ENCODE results near the gene ADAM19. TPM values are rescaled to one million over a fixed set of nuclear protein-coding genes. Genes with fewer than 3 reads are reported as not detected.

ADAM19 gene
- total and polyA plus RNA-seq, 2 of the 4 experiments (the other 2 are of a cell fraction): 35.5 to 49.2 TPM

GRCh38 chr5:157444224-157444623, 131.4 kb downstream of the ADAM19 start:
- no peak overlapping the region for H2AK9ac ChIP-seq (replicated peaks; ENCODE audit: low read depth, low read length, poor library complexity)
- intact Hi-C loops (cut with micrococcal nuclease) (no loop called here), in situ Hi-C loops (cut with MboI; ENCODE audit: low sequenced_read_pairs) (no loop called here), dilution Hi-C loops (cut with HindIII; ENCODE audit: low sequenced_read_pairs, unreplicated experiment) (no loop called here)
- H4K5ac ChIP-seq (ENCODE audit: low read depth, low read length): no peak overlapping the region
- H4K8ac ChIP-seq (ENCODE audit: low read depth in 2 of 2, low read length in 2 of 2): no peak overlapping the region
- no peaks in the 10 kb centered on the region for H3K79me1 ChIP-seq (ENCODE audit: low read depth in 1 of 2, low read length in 2 of 2)
- ATAC-seq (ENCODE audit: low read depth) (no peak), DNase-seq (no peak)
- no peaks in the 10 kb centered on the region for H3K36me3 ChIP-seq (ENCODE audit: control insufficient read depth, insufficient read depth, low read length)
- no peak overlapping the region for H2BK15ac ChIP-seq (ENCODE audit: low read depth, low read length)
- H3K4me1 ChIP-seq (ENCODE audit: control insufficient read depth, insufficient read depth, low read length): no peaks in the 10 kb centered on the region
- no peak overlapping the region for H3K56ac ChIP-seq (ENCODE audit: extremely low read depth, insufficient read depth, low read length)
- no peak for TF ChIP-seq MAZ (IDR thresholded peaks at IDR 0.05; ENCODE audit: borderline replicate concordance, low read depth, low read length)
- no peak for TF ChIP-seq FOS (IDR thresholded peaks at IDR 0.05; ENCODE audit: low read depth, low read length)
- no peak for TF ChIP-seq ELK1 (IDR thresholded peaks at IDR 0.05; ENCODE audit: borderline replicate concordance, low read depth, low read length)
- TF ChIP-seq USF2 (IDR thresholded peaks at IDR 0.05; ENCODE audit: low read depth, low read length): no peak
- TF ChIP-seq NFE2L2 (IDR thresholded peaks at IDR 0.05; ENCODE audit: low read depth, low read length): no peak
- TF ChIP-seq BHLHE40 (IDR thresholded peaks at IDR 0.05; ENCODE audit: low read depth, low read length): no peak
- TF ChIP-seq CHD1 (IDR thresholded peaks at IDR 0.05; ENCODE audit: low read depth, low read length): no peak
- TF ChIP-seq MXI1 (IDR thresholded peaks at IDR 0.05; ENCODE audit: borderline replicate concordance, low read depth, low read length): no peak
- no peak for TF ChIP-seq RCOR1 (IDR thresholded peaks at IDR 0.05; ENCODE audit: insufficient replicate concordance, low read length)
- no peak for TF ChIP-seq CEBPB (IDR thresholded peaks at IDR 0.05; ENCODE audit: low read depth, low read length)
- TF ChIP-seq CTCF (conservative IDR thresholded peaks at IDR 0.05; ENCODE audit: low read depth, low read length): no peak
- TF ChIP-seq SMC3 (IDR thresholded peaks at IDR 0.05; ENCODE audit: low read depth, low read length): no peak
- TF ChIP-seq RFX5 (IDR thresholded peaks at IDR 0.05; ENCODE audit: low read depth, low read length): no peak
- no peak for TF ChIP-seq MAFK (IDR thresholded peaks at IDR 0.05; ENCODE audit: low read depth, low read length)
- H3K4me3 ChIP-seq (ENCODE audit: insufficient read depth, low read depth, low read length): no peak overlapping the region
- WGBS, 2 experiments (ENCODE audit: extremely low coverage in 2 of 2, insufficient read length in 1 of 2): no CpG with 5 or more reads among the region's 4 CpGs
- H3K27ac ChIP-seq (ENCODE audit: insufficient read depth, low read length): no peak overlapping the region
- H3K9me1 ChIP-seq (ENCODE audit: insufficient read depth, low read length): no peaks in the 10 kb centered on the region; the same call in 1 of the 2 replicates
- H2BK120ac ChIP-seq (ENCODE audit: low read depth, low read length): no peak overlapping the region
- no peak overlapping the region for H3K14ac ChIP-seq (replicated peaks; ENCODE audit: low read depth, low read length)
- no peak overlapping the region for H2BK5ac ChIP-seq (ENCODE audit: low read depth, low read length, poor library complexity, severe bottlenecking)
- no TSS peak for BruUV-seq (replicated peaks)
- no peak overlapping the region for H3K18ac ChIP-seq (ENCODE audit: low read depth, low read length)
- no peak overlapping the region for H3K4me2 ChIP-seq (ENCODE audit: low read depth, low read length)
- ChIA-PET POLR2A (ENCODE audit: unreplicated experiment) (no interaction called here), CTCF (interaction anchor here (0.8 kb wide), 1 partner anchor 28 kb away, joined by 3 read pairs; no protein-coding TSS in a partner anchor)
- H3K27me3 ChIP-seq (ENCODE audit: control insufficient read depth, insufficient read depth, low read length): no peaks in the 10 kb centered on the region
- no peak overlapping the region for H2AK5ac ChIP-seq (ENCODE audit: low read depth, low read length)
- H4K91ac ChIP-seq (ENCODE audit: insufficient read depth, low read depth, low read length): no peak overlapping the region
- no peaks in the 10 kb centered on the region for H4K20me1 ChIP-seq (ENCODE audit: insufficient read depth, low read length)
- H2BK20ac ChIP-seq (ENCODE audit: low read depth, low read length): no peak overlapping the region
- H2AFZ ChIP-seq (replicated peaks; ENCODE audit: low read length, poor library complexity): no peak overlapping the region
- H3K9ac ChIP-seq (ENCODE audit: low read depth, low read length): no peak overlapping the region
- H3K23ac ChIP-seq (ENCODE audit: low read depth, low read length): no peak overlapping the region
- no peaks in the 10 kb centered on the region for H3K9me3 ChIP-seq (ENCODE audit: control insufficient read depth, insufficient read depth, low read length)
- H3K4ac ChIP-seq (ENCODE audit: low read depth, low read length): no peak overlapping the region
